NCI-H226 (cell line): ENCODE results near the gene MLH1.

Experiments used
- DNase-seq: peaks from one replicate; pipeline ENCODE4 v3.0.0-alpha.2; 2015

MLH1 gene

GRCh38 chr3:36988356-36988755 is 5.0 kb upstream of the MLH1 start:
- no peak for DNase-seq

DNA sequence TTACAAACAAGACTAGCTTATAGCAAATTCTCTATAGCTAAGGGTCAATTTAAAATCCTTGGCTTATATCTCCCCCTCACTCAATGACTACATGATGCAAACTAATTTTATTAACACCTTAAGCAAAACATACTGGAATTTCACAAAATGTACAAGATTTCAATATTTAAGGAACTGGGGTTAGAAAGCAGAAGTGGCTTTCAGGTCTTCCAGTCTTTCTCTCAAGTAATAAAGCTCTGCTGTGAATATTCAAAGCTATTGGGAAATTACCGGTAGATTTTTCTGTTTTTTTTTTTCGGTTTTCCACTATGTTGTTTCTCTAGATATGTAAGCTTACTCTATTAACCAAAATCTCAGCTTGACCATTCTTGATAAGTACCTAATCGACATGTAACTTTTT is 4.3 kb upstream of the MLH1 start:
- no peak for DNase-seq

DNA sequence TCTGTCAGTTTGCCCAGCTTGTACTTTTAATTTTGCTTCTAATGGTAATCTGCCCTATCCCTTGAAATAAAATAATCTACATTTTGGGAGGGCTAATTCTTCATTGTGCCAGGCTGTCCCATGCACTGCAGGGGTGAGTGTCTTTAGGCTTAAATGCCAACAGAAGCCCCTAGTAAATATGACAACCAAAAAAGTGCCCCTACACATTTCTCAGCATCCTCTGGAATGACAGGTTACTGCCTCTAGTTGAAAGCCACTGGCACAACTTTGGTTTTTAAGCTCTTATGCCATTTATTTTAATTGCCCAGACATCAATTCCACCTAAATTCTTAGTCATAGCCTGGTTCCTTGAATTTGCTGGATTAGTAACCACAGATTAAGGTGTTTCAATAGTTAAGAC is 3.8 kb upstream of the MLH1 start:
- DNase-seq, result no peak

DNA sequence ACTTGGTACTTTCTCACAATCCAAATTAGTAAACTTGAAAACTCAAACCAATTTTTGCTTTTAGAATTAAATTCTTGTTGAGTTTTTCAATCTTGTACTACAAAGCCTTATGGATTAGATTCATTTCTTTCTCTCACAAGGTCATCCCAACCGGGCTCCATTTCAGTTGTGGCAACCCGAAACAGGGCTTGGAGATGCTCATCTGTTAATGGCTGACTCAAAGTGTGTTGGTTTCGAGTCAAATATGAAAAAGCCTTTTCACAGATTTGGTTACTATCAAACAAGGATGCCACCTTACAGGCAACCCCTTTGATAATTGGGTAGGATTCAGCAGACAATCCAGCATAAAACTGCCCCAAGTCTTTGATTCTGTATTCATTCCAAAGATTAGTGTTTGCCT is 2.2 kb upstream of the MLH1 start:
- no peak for DNase-seq

- DNase-seq, result peak; percentile 25
Observed at GRCh38 chr3:36991923-36992805, 1.2 kb upstream of the MLH1 start.

GRCh38 chr3:36992806-36993325 is 452 bp upstream of the MLH1 start, which contains the start of gene EPM2AIP1:
Gene EPM2AIP1, minus strand, starts transcription at chr3:36993131. Its CDS starts 54 bp downstream, at chr3:36993077.
- no peak for DNase-seq

DNA sequence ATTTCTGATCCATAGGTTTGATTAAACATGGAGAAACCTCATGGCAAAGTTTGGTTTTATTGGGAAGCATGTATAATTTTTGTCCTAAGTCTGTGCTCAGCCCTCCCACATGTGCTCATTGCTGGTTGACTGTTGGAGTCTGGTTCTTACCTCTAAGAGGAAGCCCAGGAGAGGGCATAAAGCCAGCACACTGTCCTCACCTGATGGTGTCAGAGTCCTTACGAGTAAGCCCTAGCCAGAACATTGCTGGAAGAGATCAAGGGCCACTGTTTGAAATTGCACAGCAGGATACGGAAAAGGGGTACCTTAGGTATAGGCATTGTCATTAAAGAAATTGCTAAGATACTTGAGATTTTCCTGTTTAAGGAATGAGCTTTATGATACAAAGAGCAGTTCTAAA is 21.3 kb downstream of the MLH1 start:
- DNase-seq, result no peak

GRCh38 chr3:37015642-37016041 is 22.3 kb downstream of the MLH1 start:
- DNase-seq, result no peak

DNA sequence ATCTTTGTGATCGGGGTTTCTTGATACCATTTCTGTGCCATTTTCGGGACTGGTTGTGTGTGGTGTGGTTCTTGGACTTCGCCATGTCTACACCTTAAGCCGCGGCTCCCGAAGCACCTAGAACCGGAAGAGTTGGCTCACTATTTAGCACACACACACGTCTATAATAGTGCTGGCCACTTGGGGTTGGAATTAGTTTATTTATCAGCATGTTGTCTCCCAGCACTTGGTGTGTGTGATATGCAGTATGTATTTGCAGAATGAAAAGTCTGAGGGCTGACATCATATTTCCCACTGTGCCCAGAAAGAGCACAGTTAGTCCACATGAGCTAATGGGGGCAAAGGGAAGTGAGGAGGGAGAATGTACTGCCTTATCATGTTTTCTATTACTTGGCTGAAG is 23.6 kb downstream of the MLH1 start:
- no peak for DNase-seq

DNA sequence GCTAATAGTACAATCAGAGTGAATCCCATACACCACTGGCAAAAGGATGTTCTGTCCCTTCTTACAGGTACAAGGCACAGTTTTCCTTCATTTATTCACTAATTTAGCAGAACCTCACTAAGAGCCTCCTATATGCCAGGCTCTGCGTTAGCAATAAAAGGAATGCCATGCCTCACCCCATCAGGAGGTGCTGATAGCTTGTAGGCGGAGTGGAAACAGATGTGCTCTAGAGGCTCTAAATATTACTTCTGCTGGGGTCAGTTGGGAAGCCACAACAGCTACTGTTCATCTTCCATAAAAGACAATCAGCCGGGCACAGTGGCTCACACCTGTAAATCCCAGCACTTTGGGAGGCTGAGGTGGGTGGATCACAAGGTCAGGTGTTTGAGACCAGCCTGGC is 24.4 kb downstream of the MLH1 start:
- DNase-seq, result no peak

DNA sequence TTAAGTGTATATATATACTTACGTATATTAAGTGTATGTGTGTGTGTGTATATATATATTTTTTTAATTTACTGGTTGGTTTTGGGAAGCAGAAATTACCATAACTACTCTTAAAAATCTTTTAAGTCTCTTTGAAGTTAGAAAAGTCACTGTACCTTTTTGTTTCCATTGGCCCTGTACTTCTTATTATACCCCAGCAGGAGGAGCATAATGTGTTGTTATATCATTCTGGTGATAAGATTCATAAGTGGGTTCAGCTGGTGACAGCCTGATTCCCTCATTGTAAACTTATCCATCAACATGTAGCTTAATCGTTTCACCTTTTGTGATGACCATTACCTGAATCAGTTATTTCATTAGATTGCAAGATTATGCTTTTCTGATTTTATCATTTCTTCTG is 30.8 kb downstream of the MLH1 start:
- DNase-seq, result no peak

DNA sequence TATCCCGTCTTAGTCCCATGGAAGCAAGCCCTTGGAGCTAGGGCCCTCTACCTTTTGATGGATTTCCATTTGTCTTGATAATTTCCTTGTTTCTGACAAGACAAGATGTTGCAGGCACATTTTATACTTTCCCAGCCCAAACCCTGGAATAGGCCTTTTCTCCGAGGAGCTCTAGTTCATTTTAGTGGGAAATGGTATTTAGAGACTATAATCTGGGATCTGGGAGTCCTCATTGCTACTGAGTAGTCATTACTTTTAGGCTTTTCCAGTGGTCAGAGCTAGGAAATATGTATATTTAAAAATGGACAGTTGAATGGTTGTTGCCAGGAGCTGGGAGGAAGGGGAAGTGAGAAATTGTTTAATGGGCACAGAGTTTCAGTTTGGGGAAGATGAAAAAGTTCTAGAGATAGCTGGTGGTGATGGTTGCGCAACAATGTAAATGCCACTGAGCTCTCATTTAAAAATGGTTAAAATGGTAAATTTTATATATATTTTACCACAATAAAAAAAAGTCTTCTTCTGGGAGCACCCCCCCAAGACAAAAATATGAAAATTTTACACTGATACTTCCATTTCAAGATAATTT is 31.6 kb downstream of the MLH1 start:
- no peak for DNase-seq

- DNase-seq, result no peak
Observed at GRCh38 chr3:37025561-37026335, 32.4 kb downstream of the MLH1 start.

DNA sequence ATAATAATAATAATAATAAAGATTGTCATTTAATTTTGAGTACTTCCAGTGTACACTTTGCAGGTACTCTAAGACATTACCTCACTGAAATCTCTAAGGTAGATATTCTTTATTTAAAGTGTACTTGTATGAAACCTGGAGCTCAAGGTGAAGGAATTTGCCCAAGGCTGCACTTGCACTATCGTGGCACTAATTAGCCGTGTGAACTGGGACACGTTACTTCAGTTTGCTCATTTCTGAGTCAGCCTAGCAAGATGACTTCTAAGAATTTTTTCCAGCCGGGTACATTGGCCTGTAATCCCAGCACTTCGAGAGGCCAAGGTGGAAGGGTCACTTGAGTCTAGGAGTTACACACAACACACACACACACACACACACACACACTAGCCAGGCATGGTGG is 33.5 kb downstream of the MLH1 start:
- no peak for DNase-seq

DNA sequence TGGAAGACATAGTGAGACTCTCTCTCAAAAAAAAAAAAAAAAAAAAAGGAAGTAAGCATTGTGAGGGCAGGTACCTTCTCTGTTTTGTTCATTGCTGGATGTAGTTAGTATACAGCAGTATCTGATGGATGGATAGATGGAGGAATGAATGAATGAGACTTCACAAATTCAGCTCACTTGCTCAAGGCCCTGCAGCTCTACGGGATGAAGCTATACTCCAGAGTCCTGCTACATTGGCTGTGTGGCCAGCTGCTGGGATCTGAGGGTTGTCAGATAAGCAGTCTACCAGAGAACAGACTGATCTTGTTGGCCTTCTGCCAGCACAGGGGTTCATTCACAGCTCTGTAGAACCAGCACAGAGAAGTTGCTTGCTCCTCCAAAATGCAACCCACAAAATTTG is 35.0 kb downstream of the MLH1 start:
- no peak for DNase-seq

DNA sequence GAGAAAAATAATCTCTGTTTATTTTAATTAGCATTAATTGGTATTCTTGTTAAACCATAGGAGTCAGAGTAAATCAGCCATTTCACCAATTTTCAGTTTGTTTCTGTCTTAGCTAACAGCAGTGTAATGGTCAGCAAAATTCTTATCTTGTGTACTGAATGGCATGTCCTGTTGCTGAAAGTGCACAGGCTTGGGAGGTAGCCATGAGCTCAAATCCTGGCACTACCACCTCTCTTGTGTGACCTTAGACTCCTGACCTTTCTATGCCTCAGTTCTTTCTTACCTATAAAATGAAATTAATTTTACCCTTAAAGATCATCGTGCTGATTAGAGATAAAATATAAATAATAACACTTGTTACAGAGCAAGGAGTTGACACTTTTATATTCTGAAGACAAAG is 35.8 kb downstream of the MLH1 start:
- no peak for DNase-seq

DNA sequence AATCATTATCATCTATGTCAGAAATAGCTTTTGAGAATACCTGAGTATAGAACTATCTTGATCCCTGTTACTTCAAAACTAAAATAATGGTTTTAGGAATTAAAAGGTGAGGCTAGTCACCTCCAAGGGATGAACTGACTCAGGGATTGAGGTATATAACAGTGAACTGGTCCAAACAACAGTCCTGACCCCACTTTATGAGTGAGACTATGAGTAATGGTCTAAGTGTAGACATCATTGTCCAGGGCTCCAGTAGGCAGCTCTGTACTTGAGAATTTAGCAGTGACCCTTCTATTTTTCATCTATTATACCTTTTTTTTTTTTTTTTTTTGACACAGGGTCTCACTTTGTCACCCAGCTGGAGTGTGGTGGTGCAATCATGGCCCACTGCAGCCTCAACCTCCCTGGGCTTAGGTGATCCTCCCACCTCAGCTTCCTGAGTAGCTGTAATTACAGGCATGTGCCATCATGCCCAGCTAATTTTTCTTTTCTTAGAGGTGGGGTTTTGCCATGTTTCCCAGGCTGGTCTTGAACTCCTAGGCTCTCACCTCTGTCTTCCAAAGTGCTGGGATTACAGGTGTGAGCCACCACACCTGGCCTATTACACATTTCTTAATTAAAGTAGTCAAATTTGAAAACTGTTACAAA is 36.3 kb downstream of the MLH1 start:
- no peak for DNase-seq

GRCh38 chr3:37030588-37030987 is 37.3 kb downstream of the MLH1 start:
- no peak for DNase-seq

GRCh38 chr3:37031096-37031682 is 37.9 kb downstream of the MLH1 start:
- DNase-seq, result no peak

GRCh38 chr3:37032961-37033360 is 39.6 kb downstream of the MLH1 start:
- DNase-seq, result no peak

DNA sequence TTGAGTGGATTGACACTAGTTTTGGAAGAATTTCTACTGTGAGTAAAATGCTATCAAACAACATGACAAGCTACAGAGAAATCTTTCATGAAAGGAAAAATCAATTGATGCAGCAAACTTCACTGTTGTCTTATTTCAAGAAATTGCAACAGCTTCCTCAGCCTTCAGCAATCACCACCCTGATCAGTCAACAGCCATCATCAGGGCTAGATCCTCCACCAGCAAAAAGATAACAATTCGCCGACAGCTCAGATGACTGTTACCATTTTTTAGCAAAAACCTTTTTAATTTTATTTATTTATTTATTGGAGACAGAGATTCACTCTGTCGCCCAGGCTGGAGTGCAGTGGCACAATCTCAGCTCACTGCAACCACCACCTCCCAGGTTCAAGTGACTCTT is 44.0 kb downstream of the MLH1 start:
- no peak for DNase-seq

DNA sequence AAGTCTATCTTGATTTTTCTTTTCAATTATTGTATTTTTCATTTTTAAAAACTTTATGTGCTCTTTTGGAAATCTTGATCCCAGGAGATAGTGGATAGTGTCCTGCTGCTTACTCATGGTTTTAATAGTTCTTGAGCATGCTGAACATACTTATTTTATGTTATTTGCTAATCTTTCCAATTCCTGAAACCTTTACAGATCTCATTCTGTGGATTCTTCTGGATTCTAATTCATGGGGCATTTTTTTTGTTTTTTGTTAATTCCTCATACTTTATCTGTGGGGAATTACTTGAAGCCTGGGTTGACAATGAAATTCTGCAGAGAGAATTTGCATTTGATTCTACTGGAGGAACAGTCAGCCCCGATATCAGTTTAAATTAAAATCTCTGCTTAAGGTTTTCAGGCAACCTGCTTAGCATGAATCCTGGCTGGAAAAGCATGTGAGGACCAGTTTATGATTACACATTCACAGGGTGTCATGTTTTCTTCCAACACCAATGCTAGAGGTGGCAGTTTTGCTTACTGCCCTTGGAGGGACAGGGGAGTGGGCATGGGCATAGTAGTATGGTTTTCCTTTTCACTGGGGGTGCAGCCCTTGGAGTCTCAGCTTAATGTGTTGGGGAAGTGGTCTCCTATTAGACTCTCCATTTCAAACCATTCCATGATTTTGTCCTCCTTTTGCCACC is 46.0 kb downstream of the MLH1 start:
- DNase-seq, result no peak
